K562 (cell line): ENCODE data around the gene PDGFC. TPM values are rescaled to one million over a fixed set of nuclear protein-coding genes. Genes with fewer than 3 reads are reported as not detected.

Experiments
- ATAC-seq: fragments of 200-7000 bp; cut with Tn5 transposase; 3 replicates; pipeline ENCODE4 v1.9.1; 2020; ENCODE audit warnings: moderate library complexity
- BruUV-seq: library from RNA; stranded (reverse); fragments of 400-500 nt; replicated peaks from 2 replicates; lab custom pipeline; 2021; lab: Mats Ljungman, UMichigan
- CTCF ChIA-PET: fragments of 300-600 bp; formaldehyde crosslinking; extraction: SDS; loops from one replicate; lab custom pipeline; 2021; ENCODE audit warnings: low intra/inter-chr PET ratio; lab: Yijun Ruan, JAX
- POLR2A ChIA-PET: fragments of 300-600, 350-650 bp; sonication (Branson Sonifier 250); formaldehyde crosslinking; extraction: SDS; loops from one replicate; lab custom pipeline; 2021; ENCODE audit warnings: antibody characterized with exemption, inconsistent platforms; lab: Yijun Ruan, JAX
- DNase-seq, 4 experiments: peaks; one replicate each; pipeline versions ENCODE4 v3.0.0 to v3.0.0-alpha.2; 2011 to 2018; ENCODE audit warnings: low spot score in 3 of 4, mixed read lengths in 3 of 4; ENCODE audit errors: extremely low read depth in 1 of 4
- FAIRE-seq: peaks from 2 replicates; lab custom pipeline; 2011; peaks lifted over from hg19 to GRCh38; lab: Jason Lieb, UNC
- H2AFZ ChIP-seq: 2 replicates; pipeline ENCODE4 v1.6.0; 2011; ENCODE audit warnings: low read depth, low read length, control low read depth, inconsistent platforms
- H3K27ac ChIP-seq: fragments of 200-600 bp; 3 replicates; pipeline ENCODE4 v1.8.0; 2011; ENCODE audit warnings: low read depth, mild to moderate bottlenecking, control low read depth, inconsistent platforms, low read length, moderate library complexity, mixed read lengths; ENCODE audit errors: extremely low read depth
- H3K27me3 ChIP-seq, 2 experiments: fragments of 300-600 bp in 1 of 2; 2 replicates in 1 of 2; 3 replicates in 1 of 2; pipeline versions ENCODE4 v1.6.0 to v1.8.0; 2011; ENCODE audit warnings: inconsistent platforms in 2 of 2, low read length in 2 of 2, mild to moderate bottlenecking in 1 of 2, mixed read lengths in 1 of 2, moderate library complexity in 1 of 2; ENCODE audit not compliant: control insufficient read depth in 2 of 2, insufficient read depth in 2 of 2
- H3K36me3 ChIP-seq: fragments of 300-600 bp; 3 replicates; pipeline ENCODE4 v1.8.0; 2011; ENCODE audit warnings: mild to moderate bottlenecking, low read length, inconsistent platforms; ENCODE audit not compliant: control insufficient read depth, insufficient read depth
- H3K4me1 ChIP-seq, 2 experiments: fragments of 200-600 bp in 1 of 2; replicated peaks in 1 of 2; 2 replicates in 1 of 2; 3 replicates in 1 of 2; pipeline versions ENCODE4 v1.5.1 to v1.8.0; 2011; ENCODE audit warnings: inconsistent platforms in 2 of 2, low read length in 2 of 2, mild to moderate bottlenecking in 1 of 2, mixed read lengths in 1 of 2, moderate library complexity in 1 of 2; ENCODE audit not compliant: control insufficient read depth in 2 of 2, insufficient read depth in 2 of 2
- H3K4me2 ChIP-seq: 2 replicates; pipeline ENCODE4 v1.6.1; 2011; ENCODE audit warnings: low read length, control low read depth, inconsistent platforms, mixed read lengths; ENCODE audit not compliant: insufficient read depth
- H3K4me3 ChIP-seq: fragments of 200-600 bp; sonication (generic), shearing (Covaris generic); 2 replicates; pipeline ENCODE4 v1.5.1; 2016; ENCODE audit warnings: control low read depth, inconsistent platforms
- H3K79me2 ChIP-seq: fragments of 200-600 bp; 3 replicates; pipeline ENCODE4 v1.8.0; 2011; ENCODE audit warnings: low read length, inconsistent platforms; ENCODE audit not compliant: control insufficient read depth, insufficient read depth
- H3K9ac ChIP-seq, 2 experiments: 2 replicates each; pipeline versions ENCODE4 v1.6.0 to v1.6.1; 2011; ENCODE audit warnings: low read depth in 2 of 2, low read length in 2 of 2, control low read depth in 1 of 2, inconsistent platforms in 1 of 2, mild to moderate bottlenecking in 1 of 2, mixed read lengths in 1 of 2; ENCODE audit not compliant: insufficient read depth in 1 of 2
- H3K9me1 ChIP-seq: one replicate; pipeline ENCODE4 v1.6.0; 2011; ENCODE audit warnings: inconsistent platforms, mild to moderate bottlenecking, low read length, moderate library complexity; ENCODE audit not compliant: control insufficient read depth, insufficient read depth
- H3K9me3 ChIP-seq: replicated peaks from 2 replicates; pipeline ENCODE4 v1.5.1; 2011; ENCODE audit warnings: low read depth, low read length, inconsistent platforms; ENCODE audit not compliant: control insufficient read depth, insufficient read depth
- H4K20me1 ChIP-seq: replicated peaks from 2 replicates; pipeline ENCODE4 v1.6.1; 2011; ENCODE audit warnings: low read length, inconsistent platforms, mixed read lengths; ENCODE audit not compliant: control insufficient read depth, insufficient read depth
- CBX3 ChIP-seq, 2 experiments: IDR thresholded peaks; 1 replicate in 1 of 2; 2 replicates in 1 of 2; pipeline ENCODE4 v1.6.1; 2012; ENCODE audit warnings: inconsistent platforms in 2 of 2, low read length in 2 of 2, borderline replicate concordance in 1 of 2, control low read depth in 1 of 2
- CTCFL ChIP-seq: IDR thresholded peaks from 2 replicates; pipeline ENCODE4 v1.6.1; 2011; ENCODE audit warnings: borderline replicate concordance, low read depth, mild to moderate bottlenecking, moderate library complexity, low read length; ENCODE audit not compliant: insufficient read depth, poor library complexity, severe bottlenecking
- E2F5 ChIP-seq: sonication (generic); formaldehyde crosslinking; IDR thresholded peaks from 2 replicates; pipeline ENCODE4 v1.8.0; 2022; ENCODE audit warnings: mild to moderate bottlenecking, missing genetic modification reagents
- GMEB1 ChIP-seq: fragments of 250-450 bp; sonication (Bioruptor Pico); IDR thresholded peaks from 2 replicates; pipeline ENCODE4 v1.4.0; 2020; ENCODE audit warnings: mild to moderate bottlenecking
- GTF3C2 ChIP-seq: IDR thresholded peaks from 3 replicates; pipeline ENCODE4 v1.6.1; 2011; ENCODE audit warnings: borderline replicate concordance, mild to moderate bottlenecking, moderate library complexity; ENCODE audit not compliant: insufficient read length; ENCODE audit errors: extremely low read depth
- MTA2 ChIP-seq: fragments of 450-650 bp; IDR thresholded peaks from 2 replicates; pipeline ENCODE4 v1.6.1; 2016; ENCODE audit warnings: low read depth
- NFE2 ChIP-seq: IDR thresholded peaks from 2 replicates; pipeline ENCODE4 v1.6.1; 2014; ENCODE audit warnings: antibody characterized with exemption, low read depth
- RBM34 ChIP-seq: fragments of 200-400 bp; formaldehyde crosslinking; IDR thresholded peaks from 2 replicates; pipeline ENCODE4 v1.6.1; 2018; ENCODE audit warnings: low read length, borderline replicate concordance; ENCODE audit not compliant: insufficient read depth
- RNF2 ChIP-seq: sonication (generic); IDR thresholded peaks from 2 replicates; pipeline ENCODE4 v1.6.1; 2016
- SMC3 ChIP-seq: conservative IDR thresholded peaks from 2 replicates; pipeline ENCODE4 v1.6.1; 2011; ENCODE audit warnings: low read depth, low read length, improper control_type of control experiment; ENCODE audit not compliant: insufficient read depth
- ZBTB12 ChIP-seq: fragments of 250-450 bp; sonication (Bioruptor Pico); IDR thresholded peaks from 2 replicates; pipeline ENCODE4 v1.4.0; 2020
- WGBS: fragments of 100-300 bp; shearing (Covaris generic); methylation state at CpG from one replicate; pipeline ENCODE4 v1.1.6; 2016; ENCODE audit warnings: low coverage, mixed read lengths; ENCODE audit not compliant: insufficient coverage; ENCODE audit errors: missing lambda C conversion rate; 5-methylcytosine and 5-hydroxymethylcytosine counted together
- in situ Hi-C: fragments of 300-500 bp; cut with MboI; formaldehyde crosslinking; loops from 4 replicates; pipeline ENCODE4 v1.15.0; 2018; ENCODE audit warnings: inconsistent platforms, mixed read lengths
- intact Hi-C: fragments of 100-400 bp; cut with micrococcal nuclease; formaldehyde crosslinking; loops from 2 replicates; pipeline ENCODE4 v1.14.2; 2022
- polyA plus RNA-seq, 8 experiments: library from polyadenylated mRNA; depleted of rRNA in 4 of 8; stranded (reverse) in 5 of 8; unstranded in 3 of 8; fragments of >200 nt; fragmentation: Nextera tagmentation in 2 of 8; fragmentation: Illumina TruSeq in 1 of 8; extraction: Ambion mirVana in 2 of 8; extraction: Trizol in 1 of 8; gene quantifications; 2 replicates each; pipeline versions ENCODE4 v1.2.1 to v1.2.3, GENCODE V29; 2011 to 2014; ENCODE audit warnings: inconsistent platforms in 1 of 8, missing spikeins in 1 of 8
- total RNA-seq, 7 experiments: library from RNA; depleted of rRNA in 6 of 7; stranded (reverse); fragments of >200 nt in 6 of 7; fragmentation: Illumina TruSeq in 2 of 7; extraction: Trizol in 2 of 7; gene quantifications; 2 replicates each; pipeline versions ENCODE4 v1.2.1 to v1.2.3, GENCODE V29; 2011 to 2021; ENCODE audit warnings: low replicate concordance in 1 of 7

PDGFC gene
- total and polyA plus RNA-seq, 9 of the 15 experiments (the other 6 are each of a cell fraction or from before 2014, with no cell fraction given), result not detected

GRCh38 chr4:156956826-156957368 is 14.7 kb downstream of the PDGFC start:
- no peaks in the 10 kb centered on the region for H3K9me1 ChIP-seq
- H3K9ac ChIP-seq, result no peak overlapping the region
- no peaks in the 10 kb centered on the region for H3K4me1 ChIP-seq
- FAIRE-seq (no peak), DNase-seq (no peak), ATAC-seq (no peak)
- no TSS peak for BruUV-seq
- no peak overlapping the region for H2AFZ ChIP-seq
- ChIA-PET CTCF (no interaction called here), POLR2A (no interaction called here)
- in situ Hi-C loops, result no loop called here
- WGBS, result 1% methylated on average over 6 of the region's 6 CpGs
- no peaks in the 10 kb centered on the region for H3K9me3 ChIP-seq
- intact Hi-C loops, result no loop called here
- H3K79me2 ChIP-seq, result no peaks in the 10 kb centered on the region
- no peaks in the 10 kb centered on the region for H3K36me3 ChIP-seq
- H4K20me1 ChIP-seq, result no peaks in the 10 kb centered on the region
- no peak overlapping the region for H3K27ac ChIP-seq
- no peak overlapping the region for H3K4me3 ChIP-seq
- no peak overlapping the region for H3K4me2 ChIP-seq
- no peaks in the 10 kb centered on the region for H3K27me3 ChIP-seq
- TF ChIP-seq CTCFL (no peak), NFE2 (no peak), GMEB1 (no peak), SMC3 (no peak), RNF2 (no peak), RBM34 (no peak), MTA2 (no peak), GTF3C2 (no peak), CBX3 (IDR thresholded peaks at IDR 0.05; ENCODE audit: borderline replicate concordance in 1 of 2, low read length in 2 of 2) (no peak), E2F5 (no peak), ZBTB12 (no peak)
